K562 (cell line): Measurements from ENCODE around the gene ATF3. TPM values are rescaled to one million over a fixed set of nuclear protein-coding genes. Genes with fewer than 3 reads are reported as not detected.

Experiments used
- BRCA1 ChIP-seq, 2 experiments: fragments of 450-650 bp in 1 of 2; sonication (generic) in 1 of 2; formaldehyde crosslinking in 1 of 2; IDR thresholded peaks; 2 replicates each; pipeline versions ENCODE4 v1.5.0 to v1.6.1; 2017 to 2020; ENCODE audit warnings: mild to moderate bottlenecking in 1 of 2, missing genetic modification reagents in 1 of 2
- CBX8 ChIP-seq: fragments of 200-600 bp; sonication (generic); IDR thresholded peaks from 2 replicates; pipeline ENCODE4 v1.6.1; 2012; ENCODE audit warnings: borderline replicate concordance, mixed run types, low read depth, mild to moderate bottlenecking, moderate library complexity, mixed read lengths, low read length, control low read depth, inconsistent platforms; ENCODE audit not compliant: poor library complexity, severe bottlenecking; ENCODE audit errors: extremely low read depth
- RERE ChIP-seq: sonication (generic); formaldehyde crosslinking; IDR thresholded peaks from 2 replicates; pipeline ENCODE4 v1.8.0; 2023; ENCODE audit warnings: missing genetic modification reagents, mild to moderate bottlenecking, borderline replicate concordance
- SMARCC2 ChIP-seq: fragments of 450-650 bp; IDR thresholded peaks from 2 replicates; pipeline ENCODE4 v1.6.1; 2017; ENCODE audit warnings: antibody characterized with exemption, moderate library complexity, mild to moderate bottlenecking, low read depth
- polyA plus RNA-seq, 8 experiments: library from polyadenylated mRNA; depleted of rRNA in 4 of 8; stranded (reverse) in 5 of 8; unstranded in 3 of 8; fragments of >200 nt; fragmentation: Nextera tagmentation in 2 of 8; fragmentation: Illumina TruSeq in 1 of 8; extraction: Ambion mirVana in 2 of 8; extraction: Trizol in 1 of 8; gene quantifications; 2 replicates each; pipeline versions ENCODE4 v1.2.1 to v1.2.3, GENCODE V29; 2011 to 2014; ENCODE audit warnings: inconsistent platforms in 1 of 8, missing spikeins in 1 of 8
- total RNA-seq, 7 experiments: library from RNA; depleted of rRNA in 6 of 7; stranded (reverse); fragments of >200 nt in 6 of 7; fragmentation: Illumina TruSeq in 2 of 7; extraction: Trizol in 2 of 7; gene quantifications; 2 replicates each; pipeline versions ENCODE4 v1.2.1 to v1.2.3, GENCODE V29; 2011 to 2021; ENCODE audit warnings: low replicate concordance in 1 of 7
- TF ChIP-seq, protein P1 (sequence below): fragments of 250-450 bp; sonication (Bioruptor Pico); IDR thresholded peaks from 2 replicates; pipeline ENCODE4 v1.9.0; 2021; ENCODE audit warnings: mild to moderate bottlenecking, inconsistent platforms

The ATF3 gene
- total and polyA plus RNA-seq, 9 of the 15 experiments (the other 6 are each of a cell fraction or from before 2014, with no cell fraction given) = 3.5 to 28.2 (median 19.8) TPM

GRCh38 chr1:212575333-212575732 is 33.2 kb upstream of the ATF3 start (continued):
- TF ChIP-seq, protein P1, sequence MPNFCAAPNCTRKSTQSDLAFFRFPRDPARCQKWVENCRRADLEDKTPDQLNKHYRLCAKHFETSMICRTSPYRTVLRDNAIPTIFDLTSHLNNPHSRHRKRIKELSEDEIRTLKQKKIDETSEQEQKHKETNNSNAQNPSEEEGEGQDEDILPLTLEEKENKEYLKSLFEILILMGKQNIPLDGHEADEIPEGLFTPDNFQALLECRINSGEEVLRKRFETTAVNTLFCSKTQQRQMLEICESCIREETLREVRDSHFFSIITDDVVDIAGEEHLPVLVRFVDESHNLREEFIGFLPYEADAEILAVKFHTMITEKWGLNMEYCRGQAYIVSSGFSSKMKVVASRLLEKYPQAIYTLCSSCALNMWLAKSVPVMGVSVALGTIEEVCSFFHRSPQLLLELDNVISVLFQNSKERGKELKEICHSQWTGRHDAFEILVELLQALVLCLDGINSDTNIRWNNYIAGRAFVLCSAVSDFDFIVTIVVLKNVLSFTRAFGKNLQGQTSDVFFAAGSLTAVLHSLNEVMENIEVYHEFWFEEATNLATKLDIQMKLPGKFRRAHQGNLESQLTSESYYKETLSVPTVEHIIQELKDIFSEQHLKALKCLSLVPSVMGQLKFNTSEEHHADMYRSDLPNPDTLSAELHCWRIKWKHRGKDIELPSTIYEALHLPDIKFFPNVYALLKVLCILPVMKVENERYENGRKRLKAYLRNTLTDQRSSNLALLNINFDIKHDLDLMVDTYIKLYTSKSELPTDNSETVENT = no peak
- TF ChIP-seq RERE (CRISPR knock-in tag) (no peak), CBX8 (peak; percentile 99), BRCA1 (IDR thresholded peaks at IDR 0.05) (no peak), BRCA1 (CRISPR knock-in tag; IDR thresholded peaks at IDR 0.05) (no peak), SMARCC2 (no peak)
